GM18505 (cell line): ENCODE measurements around the gene AGAP1.

ENCODE experiments used
- ATAC-seq: cut with Tn5 transposase; IDR thresholded peaks from one replicate; pipeline ENCODE4 v1.9.1; 2021; ENCODE audit not compliant: unreplicated experiment
- POLR2A ChIP-seq: IDR thresholded peaks from 4 replicates; pipeline ENCODE4 v1.6.1; 2011; ENCODE audit warnings: borderline replicate concordance; ENCODE audit not compliant: insufficient read depth, insufficient read length; ENCODE audit errors: extremely low read depth

AGAP1 gene

DNA sequence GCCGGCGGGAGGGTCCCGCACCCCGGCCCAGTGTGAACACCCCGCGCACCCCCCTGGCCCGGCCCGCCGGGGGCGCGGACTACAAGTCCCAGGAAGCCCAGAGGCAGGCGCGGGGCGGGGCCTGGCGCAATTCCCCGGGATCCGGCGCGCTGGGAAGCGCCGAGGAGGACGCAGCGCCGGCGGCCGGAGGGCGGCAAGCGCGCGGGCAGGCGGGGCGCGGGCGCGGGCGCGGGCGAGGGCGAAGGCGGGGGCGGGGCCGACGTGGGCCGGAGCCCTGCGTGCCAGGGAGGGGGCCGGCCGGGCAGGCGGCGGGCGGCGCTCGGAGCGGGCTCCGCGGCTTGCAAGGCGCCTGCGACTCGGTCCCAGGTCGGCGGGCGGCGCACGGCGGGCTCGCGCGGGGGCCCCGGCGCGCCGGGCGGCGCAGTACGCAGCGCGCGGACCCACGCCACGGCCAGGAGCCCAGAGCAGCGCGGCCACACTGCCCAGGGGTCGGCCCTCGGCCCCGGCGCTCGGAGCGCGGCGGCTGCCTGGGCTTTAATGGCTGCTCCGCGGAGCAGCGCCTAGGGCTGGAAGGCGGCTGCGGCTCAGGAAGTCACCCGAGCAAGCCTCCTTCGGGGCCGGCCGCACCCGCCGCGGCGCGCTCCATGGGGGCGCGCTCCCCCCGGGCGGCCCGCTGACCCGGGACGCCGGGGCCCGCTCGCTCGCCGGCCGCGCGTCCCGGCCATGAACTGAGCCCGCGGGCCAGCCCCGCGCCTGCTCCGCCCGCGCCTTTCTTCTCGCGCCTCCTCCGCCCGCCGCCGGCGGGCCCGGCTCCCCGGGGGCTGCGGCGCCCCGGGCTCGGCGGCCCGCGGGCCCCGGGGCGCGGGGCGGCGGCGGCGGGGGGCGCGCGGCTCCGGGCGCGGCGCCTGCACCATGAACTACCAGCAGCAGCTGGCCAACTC lies at the start of gene AGAP1:
Gene AGAP1, plus strand, starts transcription at position 269 of the 941 bp plus-strand sequence.
- no peak for ATAC-seq
- no peak for TF ChIP-seq POLR2A

DNA sequence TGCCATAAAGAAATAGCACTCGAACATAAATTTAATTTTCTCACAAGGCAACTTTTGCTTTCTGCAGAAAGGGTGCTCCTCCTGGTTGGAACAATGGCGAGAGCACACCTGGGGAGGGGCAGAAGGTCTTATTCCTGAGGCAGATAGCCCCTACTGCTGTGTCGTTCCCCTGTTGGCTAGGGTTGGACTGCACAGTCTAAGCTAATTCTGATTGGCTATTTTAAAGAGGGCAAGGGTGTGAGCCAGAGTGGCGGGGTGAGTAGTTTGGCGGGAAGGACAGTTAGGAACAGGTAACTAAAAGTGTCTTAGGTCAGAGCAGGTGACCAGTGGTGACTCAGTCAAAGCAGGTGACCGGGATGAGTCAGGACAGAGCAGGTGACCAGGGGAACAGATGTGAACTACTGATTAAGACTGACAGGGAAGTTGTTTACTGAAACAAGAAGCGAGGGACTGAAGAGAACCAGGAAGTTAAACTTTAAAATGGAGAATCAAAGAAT lies 49.7 kb upstream of the AGAP1 start:
- no peak for ATAC-seq
- TF ChIP-seq POLR2A, result no peak

DNA sequence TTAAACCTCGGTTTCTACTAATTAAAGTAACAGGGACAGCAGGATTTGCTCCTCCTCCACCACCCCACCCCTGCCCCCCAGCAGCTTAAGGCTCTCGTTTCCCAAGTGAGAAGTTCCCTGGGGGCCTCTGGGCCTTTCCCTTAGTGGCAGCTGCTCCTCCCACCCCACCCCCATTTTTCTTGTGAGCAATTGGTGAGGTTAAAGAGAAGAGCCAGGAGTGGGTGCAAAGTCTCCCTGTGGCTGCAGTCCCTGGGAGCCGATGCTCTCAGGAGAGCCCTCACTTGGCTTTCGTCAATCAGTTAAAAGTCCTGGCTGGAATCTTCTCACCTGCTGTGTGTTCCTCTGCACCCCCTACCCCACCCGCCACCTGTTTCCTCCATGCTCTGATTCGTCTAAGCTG lies 48.7 kb upstream of the AGAP1 start:
- no peak for ATAC-seq
- no peak for TF ChIP-seq POLR2A

GRCh38 chr2:235446082-235446481 lies 47.8 kb upstream of the AGAP1 start:
- ATAC-seq, result no peak
- TF ChIP-seq POLR2A, result no peak

DNA sequence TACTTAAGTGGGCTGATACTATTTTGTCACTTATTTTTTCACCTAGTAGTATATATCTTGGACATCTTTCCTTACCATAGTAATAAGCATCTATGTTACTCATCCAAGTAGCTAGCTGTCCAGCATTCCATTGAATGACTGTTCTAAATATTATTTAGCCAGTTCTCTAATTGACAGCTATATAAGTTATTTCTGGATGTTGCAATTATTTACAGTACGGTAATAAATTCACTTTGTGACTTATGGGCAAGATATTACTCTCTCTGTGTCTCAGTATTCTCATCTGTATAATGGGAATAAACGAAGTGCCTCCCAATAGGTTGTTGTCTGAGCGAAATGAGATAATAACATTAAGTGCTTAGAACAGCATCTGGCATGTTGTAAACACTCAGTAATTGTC lies 46.6 kb upstream of the AGAP1 start:
- ATAC-seq, result no peak

GRCh38 chr2:235449568-235449967 lies 44.3 kb upstream of the AGAP1 start:
- no peak for TF ChIP-seq POLR2A
- ATAC-seq, result no peak

More for the DNA sequence above, 46.6 kb upstream of the AGAP1 start:
- no peak for TF ChIP-seq POLR2A

GRCh38 chr2:235453605-235454151 lies 40.2 kb upstream of the AGAP1 start:
- ATAC-seq, result no peak
- TF ChIP-seq POLR2A, result no peak

- no peak for ATAC-seq
- no peak for TF ChIP-seq POLR2A
Observed at GRCh38 chr2:235458839-235459273, 35.0 kb upstream of the AGAP1 start.

GRCh38 chr2:235460548-235461047 lies 33.2 kb upstream of the AGAP1 start:
- no peak for ATAC-seq
- TF ChIP-seq POLR2A, result no peak

DNA sequence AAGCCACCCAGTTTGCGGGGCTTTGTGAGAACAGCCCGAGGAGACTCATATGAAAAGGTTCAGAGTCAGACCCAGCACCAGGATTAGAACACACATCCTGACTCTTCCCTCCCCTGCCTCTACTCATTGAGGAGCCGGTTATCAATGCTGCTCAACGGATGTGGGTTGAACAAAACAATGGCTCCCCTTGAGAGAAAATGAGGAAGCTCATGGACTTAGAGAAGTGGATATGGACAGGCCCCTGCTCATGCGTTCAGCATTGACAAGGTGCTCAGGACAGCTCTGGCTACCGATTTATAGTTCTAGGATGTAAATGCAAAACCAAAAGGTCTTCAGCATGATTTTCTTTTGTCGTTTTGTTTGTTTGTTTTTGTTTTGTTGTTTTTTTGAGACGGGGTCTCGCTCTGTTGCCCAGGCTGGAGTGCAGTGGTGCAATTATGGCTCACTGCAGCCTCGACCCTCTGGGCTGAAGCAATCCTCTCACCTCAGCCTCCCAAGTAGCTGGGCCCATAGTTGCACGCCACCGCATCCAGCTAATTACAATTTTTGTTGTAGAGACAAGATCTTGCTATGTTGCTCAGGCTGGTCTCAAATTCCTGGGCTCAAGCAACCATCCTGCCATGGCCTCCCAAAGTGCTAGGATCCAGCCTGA lies 32.0 kb upstream of the AGAP1 start:
- ATAC-seq, result no peak
- no peak for TF ChIP-seq POLR2A

GRCh38 chr2:235462415-235462790 lies 31.4 kb upstream of the AGAP1 start:
- TF ChIP-seq POLR2A, result no peak
- ATAC-seq, result no peak

- ATAC-seq, result no peak
- TF ChIP-seq POLR2A, result no peak
Observed at GRCh38 chr2:235463893-235464292, 29.9 kb upstream of the AGAP1 start.

- no peak for TF ChIP-seq POLR2A
- no peak for ATAC-seq
Observed at GRCh38 chr2:235467588-235467987, 26.3 kb upstream of the AGAP1 start.
